ENCODE results near the gene PDCL3.

The PDCL3 gene

GRCh38 chr2:100613719-100614118 is 50.9 kb downstream of the PDCL3 start:
- DNase-seq, result no peak

GRCh38 chr2:100614455-100615000 is 51.7 kb downstream of the PDCL3 start:
- no peak for DNase-seq

DNA sequence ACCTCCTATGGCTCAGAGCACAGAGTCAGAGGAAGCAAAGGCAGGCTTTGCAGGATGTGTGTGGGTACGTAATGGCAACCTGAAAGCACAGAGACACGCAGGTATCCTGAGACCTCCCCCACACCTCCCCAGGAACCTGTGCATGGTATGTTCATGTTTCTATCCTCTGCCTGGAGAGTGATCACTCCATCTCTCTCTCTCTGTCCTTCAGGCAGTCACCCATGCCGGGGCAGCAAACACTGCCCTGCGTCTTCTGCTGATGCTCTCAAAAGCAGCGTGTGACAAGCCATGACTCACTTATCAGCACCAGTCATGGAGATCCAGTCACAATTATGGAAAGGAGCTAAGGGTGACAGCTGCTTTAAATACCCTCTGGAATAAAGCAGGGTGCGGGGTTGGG is 52.7 kb downstream of the PDCL3 start:
- no peak for DNase-seq

- no peak for DNase-seq
Measured at GRCh38 chr2:100615886-100616285, 53.1 kb downstream of the PDCL3 start.

- DNase-seq, result no peak
Measured at GRCh38 chr2:100616841-100617390, 54.1 kb downstream of the PDCL3 start.

- DNase-seq, result no peak
Measured at GRCh38 chr2:100619951-100620350, 57.2 kb downstream of the PDCL3 start.

DNA sequence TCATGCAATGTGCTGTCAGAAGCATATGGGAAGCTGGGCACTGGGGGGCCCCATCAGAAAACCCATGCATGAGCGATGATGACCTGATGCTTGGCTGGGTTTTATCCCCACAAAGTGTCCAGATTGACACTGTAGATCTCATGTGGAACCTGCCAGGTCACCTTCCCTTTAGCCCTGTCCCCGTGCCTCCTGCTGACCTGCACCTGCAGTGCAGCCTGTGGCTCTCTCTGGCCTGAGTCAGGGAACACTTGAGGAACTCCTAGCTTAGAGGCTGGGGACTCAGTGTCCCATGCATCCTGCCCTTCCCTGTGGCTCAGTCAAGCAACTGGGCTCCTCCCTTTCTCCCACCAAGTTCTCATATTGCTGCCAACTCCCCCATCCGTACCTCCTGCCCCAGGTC is 57.7 kb downstream of the PDCL3 start:
- DNase-seq, result no peak

DNA sequence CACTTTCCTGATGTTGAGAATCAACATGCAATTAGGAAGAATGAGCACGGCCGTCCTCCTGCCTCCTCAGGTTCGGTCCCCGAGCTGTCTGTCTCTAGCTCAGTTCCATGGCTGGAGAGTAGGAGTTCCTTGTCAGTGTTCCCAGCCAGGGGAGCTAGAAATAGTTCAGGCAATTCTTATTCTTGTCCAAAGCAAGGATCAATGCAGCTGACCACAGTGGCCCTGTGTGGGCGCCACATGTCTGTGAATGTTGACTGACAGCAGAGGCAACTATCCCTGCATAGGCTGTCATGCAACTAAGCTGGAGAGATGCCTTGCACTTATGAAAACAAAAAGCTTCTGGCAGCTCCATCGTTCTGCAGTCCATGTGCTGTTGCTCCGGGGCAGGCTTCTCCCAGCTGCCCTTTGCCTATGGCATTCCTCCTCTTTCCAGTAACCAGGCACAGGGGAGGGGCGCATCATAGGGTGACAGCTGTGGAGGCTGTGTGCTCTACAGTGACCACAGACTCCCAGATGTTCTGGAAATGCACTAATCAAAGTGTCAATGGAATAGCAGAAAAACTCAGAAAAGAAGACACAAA is 58.7 kb downstream of the PDCL3 start:
- DNase-seq, result no peak

DNA sequence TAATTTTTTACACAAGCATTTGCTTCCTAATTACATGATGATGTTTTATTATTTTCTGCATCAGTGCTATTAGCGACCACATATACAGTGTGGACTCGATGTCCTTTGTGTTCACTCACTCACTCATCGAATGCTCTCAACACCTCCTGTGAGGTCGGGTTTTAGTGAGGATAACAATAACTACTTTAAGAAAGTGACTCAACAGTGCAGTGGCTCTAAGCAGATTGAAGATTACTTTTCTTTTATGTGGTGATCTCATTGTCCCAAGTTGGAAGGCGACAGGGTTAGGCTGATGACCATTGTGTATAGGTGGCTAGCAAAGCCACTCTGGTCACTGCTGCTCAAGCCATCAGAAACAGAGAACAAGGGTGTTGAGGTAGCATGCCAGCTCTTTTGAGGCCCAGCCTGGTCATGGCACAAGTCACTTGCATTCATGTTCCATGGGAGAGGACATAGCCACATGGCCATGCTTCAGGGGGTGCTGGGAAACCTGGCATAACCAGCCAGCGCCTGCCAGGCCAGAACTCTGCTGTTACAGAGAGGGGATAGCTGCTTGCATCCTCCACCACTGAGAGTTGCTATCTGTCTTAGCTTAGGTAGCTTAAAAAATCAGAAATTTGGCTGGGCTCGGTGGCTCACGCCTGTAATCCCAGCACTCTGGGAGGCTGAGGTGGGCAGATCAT is 60.4 kb downstream of the PDCL3 start:
- no peak for DNase-seq

GRCh38 chr2:100623930-100624329 is 61.1 kb downstream of the PDCL3 start:
- no peak for DNase-seq

- DNase-seq, result no peak
Measured at GRCh38 chr2:100624536-100624935, 61.7 kb downstream of the PDCL3 start.

DNA sequence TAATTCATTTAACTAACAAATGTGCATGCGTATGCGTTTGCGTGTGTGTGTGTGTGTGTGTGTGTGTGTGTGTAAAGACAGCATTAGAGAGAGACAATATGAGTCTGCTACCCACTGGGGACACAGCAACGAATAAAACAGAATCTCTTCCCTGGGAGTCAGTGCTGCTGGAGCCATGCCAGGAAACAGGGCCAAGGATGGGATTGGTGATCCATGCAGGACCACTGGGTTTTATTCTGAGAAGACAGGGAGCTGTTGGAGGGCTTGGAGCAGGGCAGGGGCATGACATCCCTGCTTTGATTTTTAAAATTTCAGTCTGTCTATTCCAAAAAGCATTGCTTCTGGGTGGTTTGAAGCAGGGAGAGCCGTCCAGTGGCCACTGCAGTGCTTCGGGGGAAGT is 62.9 kb downstream of the PDCL3 start:
- DNase-seq, result no peak

All from NCI-H2171 treated with DMSO at 0.1 percent for 48 hours (cell line).